CD4-positive, alpha-beta T cell (primary cell): ENCODE results near the gene FUT8. TPM values are rescaled to one million over a fixed set of nuclear protein-coding genes. Genes with fewer than 3 reads are reported as not detected.

Experiments
- ATAC-seq: fragments of 200-7000 bp; cut with Tn5 transposase; one replicate; pipeline ENCODE4 v1.10.0; 2022; ENCODE audit warnings: mild to moderate bottlenecking; ENCODE audit not compliant: poor library complexity
- CTCF ChIA-PET: fragments of 350-600 bp; sonication (Branson Sonifier 250); formaldehyde crosslinking; loops from one replicate; lab custom pipeline; 2021; ENCODE audit warnings: antibody characterized with exemption, inconsistent platforms; lab: Charles Lee
- POLR2A ChIA-PET: fragments of 350-600 bp; sonication (Branson Sonifier 250); formaldehyde crosslinking; loops from one replicate; lab custom pipeline; 2021; ENCODE audit warnings: antibody characterized with exemption, inconsistent platforms; lab: Charles Lee
- DNase-seq, 14 experiments: peaks; one replicate each; pipeline ENCODE4 v3.0.0-alpha.2; 2013 to 2020; ENCODE audit warnings: mixed read lengths in 2 of 14
- H3K27ac ChIP-seq, 2 donors: one replicate each; pipeline versions ENCODE4 v1.5.1 to v1.7.0; 2013; ENCODE audit warnings: low read length in 2 of 2, low read depth in 1 of 2, mild to moderate bottlenecking in 1 of 2
- H3K27me3 ChIP-seq, 2 experiments: 1 replicate in 1 of 2; 2 replicates in 1 of 2; pipeline versions ENCODE4 v1.6.1 to v1.7.0; 2013; ENCODE audit warnings: low read length in 2 of 2, control low read depth in 1 of 2, mild to moderate bottlenecking in 1 of 2, moderate library complexity in 1 of 2; ENCODE audit not compliant: insufficient read depth in 2 of 2, control insufficient read depth in 1 of 2
- H3K36me3 ChIP-seq: one replicate; pipeline ENCODE4 v1.6.1; 2013; ENCODE audit warnings: low read length, control low read depth; ENCODE audit not compliant: insufficient read depth
- H3K4me1 ChIP-seq: one replicate; pipeline ENCODE4 v1.6.1; 2013; ENCODE audit warnings: low read length, control low read depth; ENCODE audit not compliant: insufficient read depth
- H3K4me3 ChIP-seq: one replicate; pipeline ENCODE4 v1.5.1; 2013; ENCODE audit warnings: mild to moderate bottlenecking, low read length, moderate library complexity
- H3K9me3 ChIP-seq, 2 experiments: 1 replicate in 1 of 2; 2 replicates in 1 of 2; pipeline versions ENCODE4 v1.6.1 to v1.7.0; 2013; ENCODE audit warnings: low read length in 2 of 2, mild to moderate bottlenecking in 2 of 2, control low read depth in 1 of 2, moderate library complexity in 1 of 2; ENCODE audit not compliant: control insufficient read depth in 1 of 2, insufficient read depth in 1 of 2
- H3K27ac Mint-ChIP-seq: one replicate; pipeline ENCODE4 v1.8.0; 2020; ENCODE audit warnings: mixed read lengths
- H3K27me3 Mint-ChIP-seq: one replicate; pipeline ENCODE4 v1.8.0; 2021; ENCODE audit warnings: mixed read lengths
- H3K36me3 Mint-ChIP-seq: one replicate; pipeline ENCODE4 v1.8.0; 2021; ENCODE audit warnings: low read depth, mixed read lengths
- H3K4me1 Mint-ChIP-seq: one replicate; pipeline ENCODE4 v1.8.0; 2021; ENCODE audit warnings: low read depth, mixed read lengths
- H3K4me3 Mint-ChIP-seq: one replicate; pipeline ENCODE4 v1.8.0; 2020; ENCODE audit warnings: mild to moderate bottlenecking, mixed read lengths
- H3K9me3 Mint-ChIP-seq: one replicate; pipeline ENCODE4 v1.8.0; 2020; ENCODE audit warnings: mixed read lengths
- intact Hi-C, 2 experiments: fragments of 100-400 bp; cut with DNase I in 1 of 2; cut with micrococcal nuclease in 1 of 2; formaldehyde crosslinking; loops; one replicate each; pipeline versions ENCODE4 v1.15.1 to v1.9.0; 2023 to 2025; cut with DNase I, micrococcal nuclease
- total RNA-seq, 174 experiments: library from RNA in 2 of 174; stranded (reverse) in 2 of 174; gene quantifications; one replicate each; pipeline ENCODE4 v1.2.3 and lab custom pipeline; 2021 to 2026
- TF ChIP-seq, protein P1 (sequence below): fragments of 200-600 bp; IDR thresholded peaks from one replicate; pipeline ENCODE4 v1.8.0; 2022; ENCODE audit warnings: antibody characterized with exemption, mild to moderate bottlenecking

Gene FUT8
- total RNA-seq, 2 experiments from 2014 or later, result 31.3 to 39.1 TPM

DNA sequence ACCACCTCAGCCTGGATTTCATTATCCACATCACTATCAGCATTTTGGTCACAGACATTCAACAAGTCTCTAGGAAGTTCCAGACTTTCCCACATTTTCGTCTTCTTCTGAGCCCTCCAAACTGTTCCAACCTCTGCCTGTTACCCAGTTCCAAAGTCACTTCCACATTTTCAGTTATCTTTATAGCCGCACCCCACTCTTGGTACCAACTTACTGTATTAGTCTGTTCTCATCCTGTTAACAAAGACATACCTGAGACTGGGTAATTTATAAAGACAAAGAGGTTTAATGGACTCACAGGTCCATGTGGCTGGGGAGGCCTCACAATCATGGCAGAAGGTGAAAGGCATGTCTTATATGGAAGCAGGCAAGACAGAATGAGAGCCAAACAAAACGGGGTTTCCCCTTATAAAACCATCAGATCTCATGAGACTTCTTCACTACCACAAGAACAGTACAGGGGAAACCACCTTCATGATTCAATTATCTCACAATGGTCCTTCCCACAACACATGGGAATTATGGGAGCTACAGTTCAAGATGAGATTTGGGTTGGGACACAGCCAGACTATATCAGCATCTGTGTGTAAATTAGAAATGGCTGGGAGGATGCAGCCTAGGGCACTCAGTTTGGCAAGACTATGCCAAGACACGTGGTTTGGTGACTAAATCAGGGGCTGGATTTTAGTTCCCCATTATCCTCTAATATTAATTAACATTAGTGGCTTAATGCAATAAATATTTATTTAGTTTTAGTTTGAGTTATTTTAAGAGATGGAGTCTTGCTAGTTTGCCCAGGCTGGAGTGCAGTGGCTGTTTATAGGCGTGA is 16.2 kb upstream of the FUT8 start:
- no peaks in the 10 kb centered on the region for H3K36me3 ChIP-seq
- TF ChIP-seq, protein P1, sequence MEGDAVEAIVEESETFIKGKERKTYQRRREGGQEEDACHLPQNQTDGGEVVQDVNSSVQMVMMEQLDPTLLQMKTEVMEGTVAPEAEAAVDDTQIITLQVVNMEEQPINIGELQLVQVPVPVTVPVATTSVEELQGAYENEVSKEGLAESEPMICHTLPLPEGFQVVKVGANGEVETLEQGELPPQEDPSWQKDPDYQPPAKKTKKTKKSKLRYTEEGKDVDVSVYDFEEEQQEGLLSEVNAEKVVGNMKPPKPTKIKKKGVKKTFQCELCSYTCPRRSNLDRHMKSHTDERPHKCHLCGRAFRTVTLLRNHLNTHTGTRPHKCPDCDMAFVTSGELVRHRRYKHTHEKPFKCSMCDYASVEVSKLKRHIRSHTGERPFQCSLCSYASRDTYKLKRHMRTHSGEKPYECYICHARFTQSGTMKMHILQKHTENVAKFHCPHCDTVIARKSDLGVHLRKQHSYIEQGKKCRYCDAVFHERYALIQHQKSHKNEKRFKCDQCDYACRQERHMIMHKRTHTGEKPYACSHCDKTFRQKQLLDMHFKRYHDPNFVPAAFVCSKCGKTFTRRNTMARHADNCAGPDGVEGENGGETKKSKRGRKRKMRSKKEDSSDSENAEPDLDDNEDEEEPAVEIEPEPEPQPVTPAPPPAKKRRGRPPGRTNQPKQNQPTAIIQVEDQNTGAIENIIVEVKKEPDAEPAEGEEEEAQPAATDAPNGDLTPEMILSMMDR, result no peak
- POLR2A ChIA-PET, result no interaction called here
- Mint-ChIP-seq H3K4me3 (no peak overlapping the region), H3K27ac (no peak overlapping the region), H3K9me3 (peaks cover 8% of the 10 kb centered on the region), H3K36me3 (peaks cover 13% of the 10 kb centered on the region), H3K27me3 (no peaks in the 10 kb centered on the region), H3K4me1 (no peaks in the 10 kb centered on the region)
- intact Hi-C loops, result no loop called here
- CTCF ChIA-PET, result no interaction called here
- DNase-seq, result no peak
- peaks cover 0 to 2% of the 10 kb centered on the region in 2 experiments for H3K27me3 ChIP-seq
- peaks cover 13 to 18% of the 10 kb centered on the region in 2 experiments for H3K9me3 ChIP-seq
- no peak overlapping the region for H3K4me3 ChIP-seq
- no peaks in the 10 kb centered on the region for H3K4me1 ChIP-seq
- no peak for ATAC-seq
- no peak overlapping the region for H3K27ac ChIP-seq

DNA sequence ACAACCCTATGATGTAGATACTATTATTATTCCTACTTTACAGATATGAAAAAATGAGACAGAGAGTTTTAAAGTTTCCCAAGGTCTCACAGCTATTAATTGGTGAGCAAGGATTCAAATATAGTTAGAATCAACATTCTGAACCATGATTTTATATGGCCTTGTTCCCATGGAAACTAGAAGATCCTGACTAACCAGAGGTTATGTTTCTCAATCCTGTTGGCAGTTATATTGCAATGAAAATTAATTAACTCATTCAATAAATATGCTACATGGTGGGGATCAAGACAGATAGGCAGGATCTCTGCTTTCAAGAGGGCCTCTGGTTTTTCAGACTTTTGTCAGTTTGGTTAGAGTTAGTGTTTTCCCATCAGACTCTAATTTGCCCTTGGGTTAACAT is 9.3 kb upstream of the FUT8 start:
- H3K4me3 Mint-ChIP-seq, result no peak overlapping the region
- no peaks in the 10 kb centered on the region for H3K36me3 ChIP-seq
- ChIA-PET POLR2A (no interaction called here), CTCF (no interaction called here)
- H3K36me3 Mint-ChIP-seq, result no peaks in the 10 kb centered on the region
- no peak overlapping the region for H3K4me3 ChIP-seq
- DNase-seq (no peak), ATAC-seq (no peak)
- H3K27ac ChIP-seq, result no peak overlapping the region
- no peaks in the 10 kb centered on the region for H3K27me3 ChIP-seq
- H3K27ac Mint-ChIP-seq, result no peak overlapping the region
- no peaks in the 10 kb centered on the region for H3K4me1 ChIP-seq
- no peaks in the 10 kb centered on the region for H3K9me3 ChIP-seq
- no peaks in the 10 kb centered on the region for H3K4me1 Mint-ChIP-seq
- intact Hi-C loops, result no loop called here
- TF ChIP-seq, protein P1, result no peak
- H3K9me3 Mint-ChIP-seq, result no peaks in the 10 kb centered on the region
- H3K27me3 Mint-ChIP-seq, result no peaks in the 10 kb centered on the region

DNA sequence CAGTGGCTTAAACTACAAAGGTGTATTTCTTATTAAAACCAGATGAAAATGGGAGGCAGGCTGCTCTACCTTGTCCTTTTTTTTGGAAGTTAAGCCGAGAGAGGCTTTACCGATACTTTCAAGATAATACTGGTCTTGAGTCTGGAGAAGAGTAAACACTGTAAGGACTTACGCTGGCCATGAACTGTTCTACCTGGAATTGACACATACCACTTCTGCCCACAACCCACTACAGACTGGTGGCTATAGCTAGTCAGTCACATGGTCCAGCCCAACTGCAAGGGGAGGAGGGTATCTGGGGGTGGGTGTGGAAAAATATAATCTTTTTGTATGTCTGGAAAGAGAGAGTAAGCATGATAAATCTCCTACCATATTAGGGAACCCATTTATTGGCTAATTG is 4.4 kb upstream of the FUT8 start:
- TF ChIP-seq, protein P1, result no peak
- no peaks in the 10 kb centered on the region for H3K9me3 ChIP-seq
- ATAC-seq (no peak), DNase-seq (no peak)
- POLR2A ChIA-PET, result no interaction called here
- CTCF ChIA-PET, result no interaction called here
- intact Hi-C loops, result loop anchor here in 1 of 2 experiments (2.0 kb wide), 1 partner anchor 123 kb away; no protein-coding TSS in a partner anchor
- peaks cover 5% of the 10 kb centered on the region for H3K4me1 ChIP-seq
- no peaks in the 10 kb centered on the region for H3K27me3 Mint-ChIP-seq
- no peak overlapping the region for H3K4me3 ChIP-seq
- H3K27ac Mint-ChIP-seq, result no peak overlapping the region
- no peaks in the 10 kb centered on the region for H3K27me3 ChIP-seq
- H3K27ac ChIP-seq, result no peak overlapping the region
- peaks cover 9% of the 10 kb centered on the region for H3K36me3 Mint-ChIP-seq
- H3K4me3 Mint-ChIP-seq, result no peak overlapping the region
- no peaks in the 10 kb centered on the region for H3K36me3 ChIP-seq
- H3K9me3 Mint-ChIP-seq, result no peaks in the 10 kb centered on the region
- peaks cover 19% of the 10 kb centered on the region for H3K4me1 Mint-ChIP-seq
